Gastrocnemius medialis (tissue), 4 donors: Measurements from ENCODE around the gene SHCBP1L. TPM values are rescaled to one million over a fixed set of nuclear protein-coding genes. Genes with fewer than 3 reads are reported as not detected.

ENCODE experiments used
- ATAC-seq, 2 donors: fragments of 150-250 bp; one replicate each; pipeline ENCODE4 v1.9.1; 2016
- DNase-seq, 2 donors: peaks; one replicate each; pipeline ENCODE4 v3.0.0-alpha.2; 2019
- H3K27ac ChIP-seq, 4 donors: fragments of 200-600 bp; sonication (generic); 1 replicate in 1 of 4; 2 replicates in 3 of 4; pipeline ENCODE4 v1.5.1; 2016 to 2018; ENCODE audit warnings: mild to moderate bottlenecking in 2 of 4, moderate library complexity in 1 of 4
- H3K27me3 ChIP-seq, 3 donors: fragments of 200-600 bp; sonication (generic) in 2 of 3; 1 replicate in 1 of 3; 2 replicates in 2 of 3; pipeline versions ENCODE4 v1.5.1 to v1.6.0; 2016 to 2019; ENCODE audit warnings: mild to moderate bottlenecking in 1 of 3, moderate library complexity in 1 of 3
- H3K36me3 ChIP-seq, 2 donors: fragments of 200-600 bp; sonication (generic) in 1 of 2; one replicate each; pipeline ENCODE4 v1.5.1; 2017 to 2018
- H3K4me1 ChIP-seq, 2 donors: fragments of 200-600 bp; sonication (generic) in 1 of 2; one replicate each; pipeline ENCODE4 v1.5.1; 2016 to 2017; ENCODE audit warnings: mild to moderate bottlenecking in 2 of 2
- H3K4me3 ChIP-seq, 4 donors: fragments of 200-600 bp; sonication (generic) in 3 of 4; 1 replicate in 1 of 4; 2 replicates in 3 of 4; pipeline ENCODE4 v1.5.1; 2016 to 2019; ENCODE audit warnings: mild to moderate bottlenecking in 2 of 4
- H3K9me3 ChIP-seq, 3 donors: fragments of 200-600 bp; sonication (generic) in 2 of 3; 1 replicate in 1 of 3; 2 replicates in 2 of 3; pipeline ENCODE4 v1.5.1; 2016 to 2019
- POLR2A ChIP-seq, 2 donors: fragments of 450-650 bp; IDR thresholded peaks; one replicate each; pipeline ENCODE4 v1.6.1; 2017; ENCODE audit warnings: antibody characterized with exemption in 2 of 2, mild to moderate bottlenecking in 2 of 2, moderate library complexity in 2 of 2
- in situ Hi-C, 4 donors: fragments of 200-750 bp; cut with MboI; loops; one replicate each; pipeline versions ENCODE4 v1.15.0 to v1.8.0; 2017; ENCODE audit warnings: low sequenced_read_pairs in 4 of 4
- intact Hi-C: fragments of 100-400 bp; cut with DNase I; formaldehyde crosslinking; loops from one replicate; pipeline ENCODE4 v1.15.1; 2023; ENCODE audit warnings: low total_unique reads
- total RNA-seq, 4 donors: library from RNA; depleted of rRNA; stranded (reverse); fragments of >200 nt; gene quantifications; one replicate each; pipeline versions ENCODE4 v1.1.0 to v1.2.3, GENCODE V29; 2016
- TF ChIP-seq, protein P1 (sequence below), 5 experiments: fragments of 450-650 bp in 3 of 5; fragments of 200-600 bp in 2 of 5; sonication (generic) in 2 of 5; IDR thresholded peaks in 4 of 5; conservative IDR thresholded peaks in 1 of 5; 1 replicate in 4 of 5; 2 replicates in 1 of 5; pipeline ENCODE4 v1.5.1; 2016 to 2019; ENCODE audit warnings: antibody characterized with exemption in 5 of 5, mild to moderate bottlenecking in 3 of 5, moderate library complexity in 3 of 5

The SHCBP1L gene
- total RNA-seq, 4 donors from 2014 or later: not detected

DNA sequence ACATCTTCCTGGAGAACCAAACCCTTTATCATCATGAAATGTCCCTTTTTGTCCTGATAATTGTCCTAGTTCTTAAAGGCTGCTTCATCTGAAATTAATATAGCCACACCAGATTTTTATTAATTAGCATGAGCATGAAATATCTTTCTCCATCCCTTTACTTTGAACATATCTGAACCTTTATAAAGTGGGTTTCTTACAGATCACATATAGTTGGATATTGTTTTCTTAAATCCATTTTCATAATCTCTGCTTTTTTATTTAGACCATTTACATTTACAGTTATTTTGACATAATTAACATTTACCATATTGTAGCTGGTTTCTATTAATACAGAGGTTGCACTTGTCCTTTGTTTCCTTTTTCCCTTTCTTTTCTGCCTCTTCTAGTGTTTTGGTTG lies 17.2 kb downstream of the SHCBP1L start:
- intact Hi-C loops (no loop called here), in situ Hi-C loops (no loop called here)
- no peak for TF ChIP-seq POLR2A (IDR thresholded peaks at IDR 0.05)
- TF ChIP-seq, protein P1, sequence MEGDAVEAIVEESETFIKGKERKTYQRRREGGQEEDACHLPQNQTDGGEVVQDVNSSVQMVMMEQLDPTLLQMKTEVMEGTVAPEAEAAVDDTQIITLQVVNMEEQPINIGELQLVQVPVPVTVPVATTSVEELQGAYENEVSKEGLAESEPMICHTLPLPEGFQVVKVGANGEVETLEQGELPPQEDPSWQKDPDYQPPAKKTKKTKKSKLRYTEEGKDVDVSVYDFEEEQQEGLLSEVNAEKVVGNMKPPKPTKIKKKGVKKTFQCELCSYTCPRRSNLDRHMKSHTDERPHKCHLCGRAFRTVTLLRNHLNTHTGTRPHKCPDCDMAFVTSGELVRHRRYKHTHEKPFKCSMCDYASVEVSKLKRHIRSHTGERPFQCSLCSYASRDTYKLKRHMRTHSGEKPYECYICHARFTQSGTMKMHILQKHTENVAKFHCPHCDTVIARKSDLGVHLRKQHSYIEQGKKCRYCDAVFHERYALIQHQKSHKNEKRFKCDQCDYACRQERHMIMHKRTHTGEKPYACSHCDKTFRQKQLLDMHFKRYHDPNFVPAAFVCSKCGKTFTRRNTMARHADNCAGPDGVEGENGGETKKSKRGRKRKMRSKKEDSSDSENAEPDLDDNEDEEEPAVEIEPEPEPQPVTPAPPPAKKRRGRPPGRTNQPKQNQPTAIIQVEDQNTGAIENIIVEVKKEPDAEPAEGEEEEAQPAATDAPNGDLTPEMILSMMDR (IDR thresholded peaks at IDR 0.05 in 4 of 5, conservative IDR thresholded peaks at IDR 0.05 in 1 of 5): no peak

DNA sequence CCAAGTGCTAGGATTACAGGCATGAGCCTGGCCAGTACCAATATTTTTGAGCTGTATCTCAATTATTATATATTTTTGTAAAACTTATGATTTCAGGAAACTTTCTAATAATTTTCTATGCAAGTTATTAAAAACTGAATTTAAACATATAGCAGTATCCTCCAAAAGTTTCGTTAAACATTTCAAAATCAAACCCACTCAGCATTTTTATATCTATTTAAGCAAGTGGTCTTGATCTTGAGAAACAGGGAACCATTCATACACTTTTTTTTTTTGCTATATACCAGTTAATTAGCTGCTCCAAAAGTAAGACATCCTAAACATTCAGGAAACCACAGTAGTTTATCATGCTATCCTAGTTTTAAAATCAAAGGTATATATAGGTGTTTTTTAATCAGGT lies 22.0 kb downstream of the SHCBP1L start:
- no peak overlapping the region for H3K27ac ChIP-seq
- no peaks in the 10 kb centered on the region for H3K36me3 ChIP-seq
- no peak for TF ChIP-seq POLR2A (IDR thresholded peaks at IDR 0.05)
- TF ChIP-seq, protein P1 (IDR thresholded peaks at IDR 0.05 in 4 of 5, conservative IDR thresholded peaks at IDR 0.05 in 1 of 5): no peak
- intact Hi-C loops: no loop called here
- H3K4me3 ChIP-seq: no peak overlapping the region
- ATAC-seq: no peak
- H3K27me3 ChIP-seq: no peaks in the 10 kb centered on the region
- H3K9me3 ChIP-seq: peaks cover 0 to 5% (median 0%) of the 10 kb centered on the region in 3 donors
- in situ Hi-C loops: no loop called here
- no peak for DNase-seq
- H3K4me1 ChIP-seq: no peaks in the 10 kb centered on the region

More for the DNA sequence above, 17.2 kb downstream of the SHCBP1L start:
- Histone ChIP-seq H3K27ac (no peak overlapping the region), H3K4me1 (no peaks in the 10 kb centered on the region), H3K4me3 (no peak overlapping the region), H3K27me3 (no peaks in the 10 kb centered on the region), H3K36me3 (no peaks in the 10 kb centered on the region), H3K9me3 (peaks cover 0 to 5% (median 0%) of the 10 kb centered on the region in 3 donors)
- DNase-seq (no peak), ATAC-seq (no peak)

DNA sequence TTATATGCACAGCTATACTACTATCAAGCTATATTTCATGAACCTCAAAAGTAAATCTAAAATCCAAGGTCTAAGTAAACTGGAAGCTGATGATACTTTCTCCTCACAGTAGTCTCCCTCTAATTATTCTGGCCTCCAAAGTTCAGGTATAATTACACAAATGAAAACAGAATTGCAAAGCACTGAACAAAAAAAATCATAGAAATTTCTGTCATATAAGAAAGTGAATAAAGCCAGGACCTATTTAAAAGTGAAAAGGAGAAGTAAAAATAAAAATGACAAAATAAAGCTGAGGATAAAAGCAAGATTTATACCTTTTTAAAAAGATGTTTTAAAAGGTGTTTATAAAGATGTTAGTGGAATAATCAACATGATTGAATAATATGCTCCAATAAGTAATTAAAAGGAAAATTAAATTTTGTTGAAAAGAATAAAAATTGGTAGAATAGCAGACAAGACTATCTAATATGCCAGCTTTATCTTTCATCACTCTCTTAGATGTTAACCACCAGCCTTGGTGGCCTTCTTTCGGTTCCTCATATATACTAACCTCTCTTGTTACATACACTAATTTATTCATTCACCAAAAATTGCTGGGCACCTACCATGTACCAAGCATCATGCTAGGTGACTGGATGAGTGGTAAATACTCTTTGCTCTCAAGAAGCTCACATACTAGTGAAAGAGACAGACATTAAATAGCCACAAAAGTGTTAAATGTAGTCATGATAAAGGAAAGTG lies 25.1 kb downstream of the SHCBP1L start:
- in situ Hi-C loops (no loop called here), intact Hi-C loops (no loop called here)
- H3K4me1 ChIP-seq: no peaks in the 10 kb centered on the region
- ATAC-seq (no peak), DNase-seq (no peak)
- H3K36me3 ChIP-seq: no peaks in the 10 kb centered on the region
- H3K9me3 ChIP-seq: no peaks in the 10 kb centered on the region
- no peak overlapping the region for H3K4me3 ChIP-seq
- H3K27ac ChIP-seq: no peak overlapping the region
- no peaks in the 10 kb centered on the region for H3K27me3 ChIP-seq
- no peak for TF ChIP-seq POLR2A (IDR thresholded peaks at IDR 0.05)
- TF ChIP-seq, protein P1 (IDR thresholded peaks at IDR 0.05 in 4 of 5, conservative IDR thresholded peaks at IDR 0.05 in 1 of 5): no peak

DNA sequence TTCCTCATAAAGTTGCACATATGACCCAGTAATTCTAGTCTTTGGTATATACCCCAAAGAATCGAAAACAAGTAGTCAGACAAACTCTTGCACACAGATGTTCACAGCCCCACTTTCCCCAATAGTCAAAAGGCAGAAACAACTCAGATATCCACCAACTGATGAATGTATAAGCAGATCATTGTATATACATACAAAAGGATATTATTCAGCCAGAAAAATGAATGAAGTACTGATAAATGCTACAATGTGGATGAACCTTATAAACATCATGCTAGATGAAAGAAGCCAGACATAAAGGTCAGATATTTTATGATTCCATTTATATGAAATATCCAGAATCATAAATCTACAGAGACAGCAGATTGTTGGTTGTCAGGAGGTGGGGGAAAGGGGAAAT lies 27.3 kb downstream of the SHCBP1L start:
- Histone ChIP-seq H3K9me3 (no peaks in the 10 kb centered on the region), H3K27ac (no peak overlapping the region), H3K36me3 (no peaks in the 10 kb centered on the region), H3K4me1 (no peaks in the 10 kb centered on the region), H3K27me3 (no peaks in the 10 kb centered on the region), H3K4me3 (no peak overlapping the region)
- DNase-seq: no peak
- TF ChIP-seq POLR2A (IDR thresholded peaks at IDR 0.05): no peak
- TF ChIP-seq, protein P1 (IDR thresholded peaks at IDR 0.05 in 4 of 5, conservative IDR thresholded peaks at IDR 0.05 in 1 of 5): no peak
- intact Hi-C loops (no loop called here), in situ Hi-C loops (no loop called here)
- ATAC-seq: no peak
